Upper lobe of left lung (tissue), 6 donors: Measurements from ENCODE around the gene TMEM240. TPM values are rescaled to one million over a fixed set of nuclear protein-coding genes. Genes with fewer than 3 reads are reported as not detected.
"Not testable (repeated sequence)": the region's sequence is repeated elsewhere in the genome, so short reads cannot be mapped to it uniquely, and the experiment has no call there.

Experiments
- ATAC-seq, 2 donors: fragments of 200-7000 bp; cut with Tn5 transposase; one replicate each; pipeline ENCODE4 v1.9.1; 2022; ENCODE audit warnings: mild to moderate bottlenecking in 2 of 2, moderate library complexity in 2 of 2; ENCODE audit not compliant: low FRiP score in 2 of 2
- DNase-seq, 2 donors: peaks; one replicate each; pipeline ENCODE4 v3.0.0-alpha.2; 2019 to 2020
- H3K27ac ChIP-seq, 4 donors: fragments of 200-600 bp; sonication (generic); one replicate each; pipeline ENCODE4 v1.5.1; 2016 to 2019
- H3K27me3 ChIP-seq, 4 donors: fragments of 200-600 bp; sonication (generic); one replicate each; pipeline ENCODE4 v1.5.1; 2017 to 2019
- H3K36me3 ChIP-seq, 4 donors: fragments of 200-600 bp; sonication (generic); one replicate each; pipeline ENCODE4 v1.5.1; 2016 to 2019
- H3K4me1 ChIP-seq, 4 donors: fragments of 200-600 bp; sonication (generic); one replicate each; pipeline ENCODE4 v1.5.1; 2018 to 2019
- H3K4me3 ChIP-seq, 4 donors: fragments of 200-600 bp; sonication (generic); one replicate each; pipeline ENCODE4 v1.5.1; 2017 to 2019; ENCODE audit warnings: mild to moderate bottlenecking in 2 of 4, moderate library complexity in 1 of 4
- H3K9me3 ChIP-seq, 4 donors: fragments of 200-600 bp; sonication (generic); one replicate each; pipeline ENCODE4 v1.5.1; 2018 to 2019
- EP300 ChIP-seq, 4 donors: sonication (generic); formaldehyde crosslinking; IDR thresholded peaks; one replicate each; pipeline ENCODE4 v1.5.1; 2017; ENCODE audit warnings: antibody characterized with exemption in 4 of 4, control low read depth in 2 of 4
- POLR2A ChIP-seq, 4 donors: fragments of 450-650 bp; IDR thresholded peaks; one replicate each; pipeline ENCODE4 v1.5.1; 2016 to 2017; ENCODE audit warnings: antibody characterized with exemption in 4 of 4, mild to moderate bottlenecking in 2 of 4
- POLR2AphosphoS5 ChIP-seq, 2 donors: sonication (generic); formaldehyde crosslinking; IDR thresholded peaks; one replicate each; pipeline ENCODE4 v1.5.1; 2017; ENCODE audit warnings: antibody characterized with exemption in 2 of 2
- WGBS, 2 donors: methylation state at CpG; one replicate each; pipeline ENCODE4 v1.1.5; 2017 to 2018; 5-methylcytosine and 5-hydroxymethylcytosine counted together
- total RNA-seq, 6 donors: library from RNA; depleted of rRNA in 4 of 6; stranded (reverse); fragments of >200 nt in 4 of 6; gene quantifications; one replicate each; pipeline versions ENCODE4 v1.1.0 to v1.2.1, GENCODE V29; 2016 to 2021
- TF ChIP-seq, protein P1 (sequence below), 6 experiments: fragments of 450-650 bp in 4 of 6; fragments of 200-600 bp in 2 of 6; sonication (generic) in 2 of 6; IDR thresholded peaks; one replicate each; pipeline ENCODE4 v1.5.1; 2016 to 2019; ENCODE audit warnings: antibody characterized with exemption in 6 of 6
- donor health status: DM: no; HTN: no; CAD: no; lungs with moderate emphysema.
- donor health status: DM: no; HTN: yes; CAD: no; lungs with severe emphysema.

TMEM240 gene
- total RNA-seq, 6 donors from 2014 or later = 1.8 to 3.6 (median 3.1) TPM; not detected in 1

DNA sequence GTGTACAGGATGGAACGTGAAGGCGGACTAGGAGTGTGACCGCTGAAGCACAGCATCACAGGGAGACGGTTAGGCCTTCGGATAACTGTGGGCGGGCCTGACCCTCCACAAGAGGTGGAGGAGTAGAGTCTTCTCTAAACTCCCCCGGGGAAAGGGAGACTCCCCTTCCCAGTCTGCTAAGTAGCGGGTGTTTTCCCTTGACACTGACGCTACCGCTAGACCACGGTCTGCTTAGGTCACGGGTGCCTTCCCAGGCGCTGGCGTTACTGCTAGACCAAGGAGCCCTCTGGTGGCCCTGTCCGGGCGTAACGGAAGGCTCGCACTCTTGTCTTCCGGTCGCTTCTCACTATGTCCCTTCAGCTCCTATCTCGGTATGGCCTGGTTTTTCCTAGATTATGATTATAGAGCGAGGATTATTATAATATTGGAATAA is 35.0 kb downstream of the TMEM240 start:
- peaks cover 10 to 20% (median 14%) of the 10 kb centered on the region in 4 donors for H3K4me1 ChIP-seq
- 7 to 23% methylated on average over 10 to 11 of the region's 22 CpGs for WGBS, 2 donors
- H3K4me3 ChIP-seq = peak overlapping the region in 3 of 4 donors; percentile 9 to 39 (median 36)
- not testable (repeated sequence) for H3K9me3 ChIP-seq, H3K36me3 ChIP-seq, H3K27me3 ChIP-seq
- DNase-seq = peak in 1 of 2 donors; percentile 71
- peak overlapping the region; percentile 79 to 86 (median 81) for H3K27ac ChIP-seq
- TF ChIP-seq, protein P1, sequence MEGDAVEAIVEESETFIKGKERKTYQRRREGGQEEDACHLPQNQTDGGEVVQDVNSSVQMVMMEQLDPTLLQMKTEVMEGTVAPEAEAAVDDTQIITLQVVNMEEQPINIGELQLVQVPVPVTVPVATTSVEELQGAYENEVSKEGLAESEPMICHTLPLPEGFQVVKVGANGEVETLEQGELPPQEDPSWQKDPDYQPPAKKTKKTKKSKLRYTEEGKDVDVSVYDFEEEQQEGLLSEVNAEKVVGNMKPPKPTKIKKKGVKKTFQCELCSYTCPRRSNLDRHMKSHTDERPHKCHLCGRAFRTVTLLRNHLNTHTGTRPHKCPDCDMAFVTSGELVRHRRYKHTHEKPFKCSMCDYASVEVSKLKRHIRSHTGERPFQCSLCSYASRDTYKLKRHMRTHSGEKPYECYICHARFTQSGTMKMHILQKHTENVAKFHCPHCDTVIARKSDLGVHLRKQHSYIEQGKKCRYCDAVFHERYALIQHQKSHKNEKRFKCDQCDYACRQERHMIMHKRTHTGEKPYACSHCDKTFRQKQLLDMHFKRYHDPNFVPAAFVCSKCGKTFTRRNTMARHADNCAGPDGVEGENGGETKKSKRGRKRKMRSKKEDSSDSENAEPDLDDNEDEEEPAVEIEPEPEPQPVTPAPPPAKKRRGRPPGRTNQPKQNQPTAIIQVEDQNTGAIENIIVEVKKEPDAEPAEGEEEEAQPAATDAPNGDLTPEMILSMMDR (IDR thresholded peaks at IDR 0.05) = peak in 4 of 6 experiments; percentile 12 to 45 (median 35)
- ATAC-seq = peak in 1 of 2 donors; percentile 66

DNA sequence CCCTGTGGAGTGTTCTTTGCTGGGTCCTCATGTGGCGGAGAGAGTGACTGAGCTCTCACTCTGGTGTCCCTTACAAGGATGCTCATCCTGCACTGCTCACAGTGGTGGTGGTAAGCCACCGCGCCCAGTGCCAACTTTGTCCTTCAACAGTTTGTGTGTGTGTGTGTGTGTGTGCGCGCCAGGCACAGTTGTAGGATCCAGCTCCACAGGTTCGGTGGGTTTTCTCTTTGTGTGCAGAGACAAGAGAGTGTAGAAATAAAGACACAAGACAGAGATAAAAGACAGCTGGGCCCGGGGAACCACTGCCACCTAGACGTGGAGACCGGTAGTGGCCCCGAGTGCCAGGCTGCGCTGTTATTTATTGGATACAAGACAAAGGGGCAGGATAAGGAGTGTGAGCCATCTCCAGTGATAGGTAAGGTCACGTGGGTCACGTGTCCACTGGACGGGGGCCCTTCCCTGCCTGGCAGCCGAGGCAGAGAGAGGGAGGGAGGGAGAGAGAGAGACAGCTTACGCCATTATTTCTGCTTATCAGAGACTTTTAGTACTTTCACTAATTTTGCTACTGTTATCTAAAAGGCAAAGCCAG is 35.6 kb downstream of the TMEM240 start:
- H3K27ac ChIP-seq = peak overlapping the region; percentile 79 to 86 (median 81)
- not testable (repeated sequence) for H3K9me3 ChIP-seq, H3K36me3 ChIP-seq, H3K27me3 ChIP-seq
- ATAC-seq (peak; percentile 47 to 69), DNase-seq (peak; percentile 84 to 86)
- WGBS, 2 donors = 31 to 37% methylated on average over 16 of the region's 16 CpGs
- peaks cover 10 to 20% (median 14%) of the 10 kb centered on the region in 4 donors for H3K4me1 ChIP-seq
- TF ChIP-seq, protein P1 (IDR thresholded peaks at IDR 0.05) = peak; percentile 64 to 81 (median 75)
- peak in 1 of 4 donors; percentile 37 for TF ChIP-seq POLR2A (IDR thresholded peaks at IDR 0.05)
- peak in 1 of 2 donors; percentile 14 for TF ChIP-seq POLR2AphosphoS5 (IDR thresholded peaks at IDR 0.05)
- peak overlapping the region in 3 of 4 donors; percentile 9 to 39 (median 36) for H3K4me3 ChIP-seq

DNA sequence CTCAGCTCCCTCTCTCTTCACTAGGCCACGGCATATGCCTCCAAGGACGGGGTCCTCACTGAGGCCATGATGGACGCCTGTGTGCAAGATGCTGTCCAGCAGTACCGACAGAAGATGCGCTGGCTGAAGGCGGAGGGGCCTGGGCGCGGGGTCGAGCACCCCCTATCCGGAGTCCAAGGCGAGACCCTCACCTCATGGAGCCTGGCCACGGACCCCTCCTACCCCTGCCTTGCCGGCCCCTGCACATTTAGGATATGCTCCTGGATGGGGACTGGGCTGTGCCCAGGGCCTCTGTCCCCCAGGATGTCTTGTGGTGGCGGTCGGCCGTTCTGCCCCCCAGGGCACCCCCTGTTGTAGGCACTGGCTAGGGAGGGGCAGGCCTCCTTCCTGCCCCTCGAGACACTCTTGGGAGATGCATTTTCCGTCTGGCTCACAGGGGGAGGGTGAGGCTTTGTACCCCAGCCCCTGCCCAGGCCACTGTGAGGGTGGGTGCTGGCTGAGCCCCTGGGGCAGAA is 44.9 kb downstream of the TMEM240 start:
- H3K4me3 ChIP-seq, H3K27ac ChIP-seq, H3K27me3 ChIP-seq, H3K9me3 ChIP-seq, H3K4me1 ChIP-seq: not testable (repeated sequence)
- ATAC-seq (peak in 1 of 2 donors; percentile 6), DNase-seq (peak in 1 of 2 donors; percentile 77)
- H3K36me3 ChIP-seq = peaks cover 0 to 45% (median 20%) of the 10 kb centered on the region in 4 donors
- 90 to 95% methylated on average over 9 to 18 of the region's 18 CpGs for WGBS, 2 donors

DNA sequence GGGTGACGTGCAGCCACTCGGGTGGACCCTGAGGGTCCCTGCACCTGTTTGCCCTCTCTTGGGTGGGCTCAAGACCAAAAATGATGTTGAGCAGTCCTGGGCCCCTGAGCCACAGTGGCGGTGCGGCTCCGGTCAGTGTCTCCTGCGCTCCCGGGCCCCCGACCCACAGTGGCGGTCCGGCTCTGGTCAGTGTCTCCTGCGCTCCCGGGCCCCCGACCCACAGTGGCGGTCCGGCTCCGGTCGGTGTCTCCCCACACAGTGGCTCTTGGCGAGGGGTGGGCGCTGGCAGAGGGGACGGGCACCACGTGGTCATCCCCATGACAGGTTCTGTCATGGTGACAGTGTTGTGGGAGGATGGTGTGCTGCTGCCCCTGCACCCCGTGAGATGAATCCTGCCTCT is 46.1 kb downstream of the TMEM240 start:
- peaks cover 0 to 57% (median 31%) of the 10 kb centered on the region in 4 donors for H3K36me3 ChIP-seq
- peak in 1 of 2 donors; percentile 82 for DNase-seq
- not testable (repeated sequence) for H3K27ac ChIP-seq, ATAC-seq, H3K9me3 ChIP-seq, H3K27me3 ChIP-seq, H3K4me3 ChIP-seq, H3K4me1 ChIP-seq
- WGBS, 2 donors = 100% methylated on average over 3 of the region's 22 CpGs

DNA sequence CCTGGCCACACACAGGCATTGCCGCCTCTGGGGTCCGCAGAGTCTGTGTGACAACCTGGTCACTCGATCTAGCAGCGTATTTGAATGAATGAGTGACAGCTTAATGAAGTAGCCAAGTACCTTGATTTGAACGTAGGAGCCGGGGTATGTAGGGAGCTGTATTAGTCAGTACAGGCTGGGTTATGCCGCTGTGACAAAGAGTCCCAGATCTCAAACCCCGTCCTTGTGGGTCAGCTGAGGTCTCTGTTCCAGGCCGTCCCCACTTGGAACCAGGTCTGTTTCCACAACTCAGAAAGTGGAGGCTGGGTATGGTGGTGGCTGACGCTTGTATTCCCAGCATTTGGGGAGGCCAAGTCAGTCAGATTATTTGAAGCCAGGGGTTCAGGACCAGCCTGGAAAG is 48.8 kb downstream of the TMEM240 start:
- WGBS, 2 donors = 98% methylated on average over 10 of the region's 10 CpGs
- Histone ChIP-seq H3K4me3 (no peak overlapping the region), H3K9me3 (peaks cover 0 to 7% (median 0%) of the 10 kb centered on the region in 4 donors), H3K27me3 (no peaks in the 10 kb centered on the region), H3K36me3 (peaks cover 0 to 82% (median 50%) of the 10 kb centered on the region in 4 donors), H3K4me1 (no peaks in the 10 kb centered on the region), H3K27ac (no peak overlapping the region)
- no peak for ATAC-seq
- TF ChIP-seq EP300 (IDR thresholded peaks at IDR 0.05) (no peak), POLR2AphosphoS5 (IDR thresholded peaks at IDR 0.05) (no peak), POLR2A (IDR thresholded peaks at IDR 0.05) (no peak)
- TF ChIP-seq, protein P1 (IDR thresholded peaks at IDR 0.05) = no peak
- no peak for DNase-seq
